ENCODE data around the gene RABGGTA. TPM values are rescaled to one million over a fixed set of nuclear protein-coding genes. Genes with fewer than 3 reads are reported as not detected.

The RABGGTA gene
- total and polyA plus RNA-seq, 2 experiments from 2014 or later: 17.6 to 20.7 TPM

DNA sequence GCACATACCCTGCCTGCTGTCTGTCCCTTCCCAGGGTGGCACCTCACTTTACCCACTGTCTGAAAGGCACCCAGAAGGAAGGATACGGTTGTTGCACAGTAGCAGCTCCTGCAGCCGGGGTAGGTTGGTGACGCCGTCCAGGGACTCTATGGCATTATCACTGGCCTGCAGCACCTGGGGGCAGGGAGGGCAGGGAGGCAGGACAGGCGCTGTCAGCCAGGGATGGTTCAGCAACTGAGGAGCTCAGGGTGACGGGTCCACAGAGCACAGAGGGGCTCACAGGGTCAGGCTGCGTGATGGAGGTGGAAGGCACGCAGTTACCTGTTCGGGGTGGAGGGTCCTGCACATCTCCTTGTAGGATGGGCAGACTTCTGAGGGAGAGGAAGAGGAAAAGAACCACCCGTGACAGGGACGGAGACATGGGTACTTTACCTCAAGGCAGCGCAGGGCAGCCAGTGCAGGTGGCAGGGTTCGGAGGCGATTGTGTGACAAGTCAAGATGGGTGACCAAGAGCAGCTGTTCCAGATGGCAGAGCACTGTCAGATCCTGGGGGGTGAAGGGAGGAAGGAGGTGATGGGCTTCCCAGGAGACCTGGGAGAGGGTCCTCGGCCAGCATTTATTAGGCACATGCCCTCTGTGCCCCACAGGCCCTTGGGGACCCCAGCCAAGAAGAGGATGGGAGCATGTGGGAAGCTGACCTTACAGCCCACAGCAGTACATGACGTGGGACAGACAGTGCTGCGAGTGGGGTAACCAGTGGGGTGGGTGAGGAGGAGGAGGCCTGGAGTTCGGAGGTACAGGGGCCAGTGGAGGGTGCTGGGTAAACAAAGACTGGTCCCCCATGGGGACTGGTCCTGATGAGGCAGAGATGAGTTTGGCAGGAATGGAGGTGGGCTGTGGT, 4.8 kb downstream of the RABGGTA start:
- H3K27me3 ChIP-seq (ENCODE audit: insufficient read depth): no peaks in the 10 kb centered on the region
- Mint-ChIP-seq H3K36me3 (ENCODE audit: low read depth) (peaks cover 6% of the 10 kb centered on the region; the same call in 2 of the 3 replicates), H3K9me3 (no peaks in the 10 kb centered on the region; the same call in 2 of the 3 replicates), H3K4me3 (no peak overlapping the region), H3K27ac (no peak overlapping the region), H3K4me1 (peaks cover 4% of the 10 kb centered on the region; the same call in 2 of the 3 replicates), H3K27me3 (ENCODE audit: insufficient read depth, low read depth, poor library complexity) (peaks cover 7% of the 10 kb centered on the region)
- no peak overlapping the region for H2AFZ ChIP-seq
- ATAC-seq (no peak), DNase-seq (ENCODE audit: low spot score) (no peak)
- no peak overlapping the region for H3K4me3 ChIP-seq
- peaks cover 6% of the 10 kb centered on the region; the same call in 1 of the 2 replicates for H3K4me1 ChIP-seq (ENCODE audit: insufficient read depth)
- no peak for TF ChIP-seq NANOG (IDR thresholded peaks at IDR 0.05; ENCODE audit: borderline replicate concordance)
- TF ChIP-seq, protein P1, sequence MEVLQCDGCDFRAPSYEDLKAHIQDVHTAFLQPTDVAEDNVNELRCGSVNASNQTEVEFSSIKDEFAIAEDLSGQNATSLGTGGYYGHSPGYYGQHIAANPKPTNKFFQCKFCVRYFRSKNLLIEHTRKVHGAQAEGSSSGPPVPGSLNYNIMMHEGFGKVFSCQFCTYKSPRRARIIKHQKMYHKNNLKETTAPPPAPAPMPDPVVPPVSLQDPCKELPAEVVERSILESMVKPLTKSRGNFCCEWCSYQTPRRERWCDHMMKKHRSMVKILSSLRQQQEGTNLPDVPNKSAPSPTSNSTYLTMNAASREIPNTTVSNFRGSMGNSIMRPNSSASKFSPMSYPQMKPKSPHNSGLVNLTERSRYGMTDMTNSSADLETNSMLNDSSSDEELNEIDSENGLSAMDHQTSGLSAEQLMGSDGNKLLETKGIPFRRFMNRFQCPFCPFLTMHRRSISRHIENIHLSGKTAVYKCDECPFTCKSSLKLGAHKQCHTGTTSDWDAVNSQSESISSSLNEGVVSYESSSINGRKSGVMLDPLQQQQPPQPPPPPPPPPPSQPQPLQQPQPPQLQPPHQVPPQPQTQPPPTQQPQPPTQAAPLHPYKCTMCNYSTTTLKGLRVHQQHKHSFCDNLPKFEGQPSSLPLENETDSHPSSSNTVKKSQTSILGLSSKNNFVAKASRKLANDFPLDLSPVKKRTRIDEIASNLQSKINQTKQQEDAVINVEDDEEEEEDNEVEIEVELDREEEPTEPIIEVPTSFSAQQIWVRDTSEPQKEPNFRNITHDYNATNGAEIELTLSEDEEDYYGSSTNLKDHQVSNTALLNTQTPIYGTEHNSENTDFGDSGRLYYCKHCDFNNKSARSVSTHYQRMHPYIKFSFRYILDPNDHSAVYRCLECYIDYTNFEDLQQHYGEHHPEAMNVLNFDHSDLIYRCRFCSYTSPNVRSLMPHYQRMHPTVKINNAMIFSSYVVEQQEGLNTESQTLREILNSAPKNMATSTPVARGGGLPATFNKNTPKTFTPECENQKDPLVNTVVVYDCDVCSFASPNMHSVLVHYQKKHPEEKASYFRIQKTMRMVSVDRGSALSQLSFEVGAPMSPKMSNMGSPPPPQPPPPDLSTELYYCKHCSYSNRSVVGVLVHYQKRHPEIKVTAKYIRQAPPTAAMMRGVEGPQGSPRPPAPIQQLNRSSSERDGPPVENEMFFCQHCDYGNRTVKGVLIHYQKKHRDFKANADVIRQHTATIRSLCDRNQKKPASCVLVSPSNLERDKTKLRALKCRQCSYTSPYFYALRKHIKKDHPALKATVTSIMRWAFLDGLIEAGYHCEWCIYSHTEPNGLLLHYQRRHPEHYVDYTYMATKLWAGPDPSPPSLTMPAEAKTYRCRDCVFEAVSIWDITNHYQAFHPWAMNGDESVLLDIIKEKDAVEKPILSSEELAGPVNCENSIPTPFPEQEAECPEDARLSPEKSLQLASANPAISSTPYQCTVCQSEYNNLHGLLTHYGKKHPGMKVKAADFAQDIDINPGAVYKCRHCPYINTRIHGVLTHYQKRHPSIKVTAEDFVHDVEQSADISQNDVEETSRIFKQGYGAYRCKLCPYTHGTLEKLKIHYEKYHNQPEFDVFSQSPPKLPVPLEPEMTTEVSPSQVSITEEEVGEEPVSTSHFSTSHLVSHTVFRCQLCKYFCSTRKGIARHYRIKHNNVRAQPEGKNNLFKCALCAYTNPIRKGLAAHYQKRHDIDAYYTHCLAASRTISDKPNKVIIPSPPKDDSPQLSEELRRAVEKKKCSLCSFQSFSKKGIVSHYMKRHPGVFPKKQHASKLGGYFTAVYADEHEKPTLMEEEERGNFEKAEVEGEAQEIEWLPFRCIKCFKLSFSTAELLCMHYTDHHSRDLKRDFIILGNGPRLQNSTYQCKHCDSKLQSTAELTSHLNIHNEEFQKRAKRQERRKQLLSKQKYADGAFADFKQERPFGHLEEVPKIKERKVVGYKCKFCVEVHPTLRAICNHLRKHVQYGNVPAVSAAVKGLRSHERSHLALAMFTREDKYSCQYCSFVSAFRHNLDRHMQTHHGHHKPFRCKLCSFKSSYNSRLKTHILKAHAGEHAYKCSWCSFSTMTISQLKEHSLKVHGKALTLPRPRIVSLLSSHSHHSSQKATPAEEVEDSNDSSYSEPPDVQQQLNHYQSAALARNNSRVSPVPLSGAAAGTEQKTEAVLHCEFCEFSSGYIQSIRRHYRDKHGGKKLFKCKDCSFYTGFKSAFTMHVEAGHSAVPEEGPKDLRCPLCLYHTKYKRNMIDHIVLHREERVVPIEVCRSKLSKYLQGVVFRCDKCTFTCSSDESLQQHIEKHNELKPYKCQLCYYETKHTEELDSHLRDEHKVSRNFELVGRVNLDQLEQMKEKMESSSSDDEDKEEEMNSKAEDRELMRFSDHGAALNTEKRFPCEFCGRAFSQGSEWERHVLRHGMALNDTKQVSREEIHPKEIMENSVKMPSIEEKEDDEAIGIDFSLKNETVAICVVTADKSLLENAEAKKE (CRISPR knock-in tag; IDR thresholded peaks at IDR 0.05): no peak
- TF ChIP-seq, protein P2, sequence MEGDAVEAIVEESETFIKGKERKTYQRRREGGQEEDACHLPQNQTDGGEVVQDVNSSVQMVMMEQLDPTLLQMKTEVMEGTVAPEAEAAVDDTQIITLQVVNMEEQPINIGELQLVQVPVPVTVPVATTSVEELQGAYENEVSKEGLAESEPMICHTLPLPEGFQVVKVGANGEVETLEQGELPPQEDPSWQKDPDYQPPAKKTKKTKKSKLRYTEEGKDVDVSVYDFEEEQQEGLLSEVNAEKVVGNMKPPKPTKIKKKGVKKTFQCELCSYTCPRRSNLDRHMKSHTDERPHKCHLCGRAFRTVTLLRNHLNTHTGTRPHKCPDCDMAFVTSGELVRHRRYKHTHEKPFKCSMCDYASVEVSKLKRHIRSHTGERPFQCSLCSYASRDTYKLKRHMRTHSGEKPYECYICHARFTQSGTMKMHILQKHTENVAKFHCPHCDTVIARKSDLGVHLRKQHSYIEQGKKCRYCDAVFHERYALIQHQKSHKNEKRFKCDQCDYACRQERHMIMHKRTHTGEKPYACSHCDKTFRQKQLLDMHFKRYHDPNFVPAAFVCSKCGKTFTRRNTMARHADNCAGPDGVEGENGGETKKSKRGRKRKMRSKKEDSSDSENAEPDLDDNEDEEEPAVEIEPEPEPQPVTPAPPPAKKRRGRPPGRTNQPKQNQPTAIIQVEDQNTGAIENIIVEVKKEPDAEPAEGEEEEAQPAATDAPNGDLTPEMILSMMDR (conservative IDR thresholded peaks at IDR 0.05; ENCODE audit: low read depth in 2 of 2): no peak
- TF ChIP-seq ZNF114 (CRISPR knock-in tag; IDR thresholded peaks at IDR 0.05): no peak
- TF ChIP-seq EZH2 (IDR thresholded peaks at IDR 0.05; ENCODE audit: low read depth, unreplicated experiment): no peak
- TF ChIP-seq ZNF331 (CRISPR knock-in tag; IDR thresholded peaks at IDR 0.05; ENCODE audit: low read depth): no peak
- TF ChIP-seq, protein P3, sequence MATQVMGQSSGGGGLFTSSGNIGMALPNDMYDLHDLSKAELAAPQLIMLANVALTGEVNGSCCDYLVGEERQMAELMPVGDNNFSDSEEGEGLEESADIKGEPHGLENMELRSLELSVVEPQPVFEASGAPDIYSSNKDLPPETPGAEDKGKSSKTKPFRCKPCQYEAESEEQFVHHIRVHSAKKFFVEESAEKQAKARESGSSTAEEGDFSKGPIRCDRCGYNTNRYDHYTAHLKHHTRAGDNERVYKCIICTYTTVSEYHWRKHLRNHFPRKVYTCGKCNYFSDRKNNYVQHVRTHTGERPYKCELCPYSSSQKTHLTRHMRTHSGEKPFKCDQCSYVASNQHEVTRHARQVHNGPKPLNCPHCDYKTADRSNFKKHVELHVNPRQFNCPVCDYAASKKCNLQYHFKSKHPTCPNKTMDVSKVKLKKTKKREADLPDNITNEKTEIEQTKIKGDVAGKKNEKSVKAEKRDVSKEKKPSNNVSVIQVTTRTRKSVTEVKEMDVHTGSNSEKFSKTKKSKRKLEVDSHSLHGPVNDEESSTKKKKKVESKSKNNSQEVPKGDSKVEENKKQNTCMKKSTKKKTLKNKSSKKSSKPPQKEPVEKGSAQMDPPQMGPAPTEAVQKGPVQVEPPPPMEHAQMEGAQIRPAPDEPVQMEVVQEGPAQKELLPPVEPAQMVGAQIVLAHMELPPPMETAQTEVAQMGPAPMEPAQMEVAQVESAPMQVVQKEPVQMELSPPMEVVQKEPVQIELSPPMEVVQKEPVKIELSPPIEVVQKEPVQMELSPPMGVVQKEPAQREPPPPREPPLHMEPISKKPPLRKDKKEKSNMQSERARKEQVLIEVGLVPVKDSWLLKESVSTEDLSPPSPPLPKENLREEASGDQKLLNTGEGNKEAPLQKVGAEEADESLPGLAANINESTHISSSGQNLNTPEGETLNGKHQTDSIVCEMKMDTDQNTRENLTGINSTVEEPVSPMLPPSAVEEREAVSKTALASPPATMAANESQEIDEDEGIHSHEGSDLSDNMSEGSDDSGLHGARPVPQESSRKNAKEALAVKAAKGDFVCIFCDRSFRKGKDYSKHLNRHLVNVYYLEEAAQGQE (IDR thresholded peaks at IDR 0.05; ENCODE audit: unreplicated experiment): no peak
- 0 out of 2 replicates have a peak, but pooled peaks cover 6% of the 10 kb centered on the region for H3F3A ChIP-seq (replicated peaks; ENCODE audit: low read depth)
- no peaks in the 10 kb centered on the region for H3K9me2 ChIP-seq (ENCODE audit: insufficient read depth)
- H3K27ac ChIP-seq (ENCODE audit: low read depth): no peak overlapping the region
- no peak overlapping the region for H3K4me2 ChIP-seq
- no peaks in the 10 kb centered on the region for H4K20me1 ChIP-seq (replicated peaks; ENCODE audit: insufficient read depth)
- H3K79me2 ChIP-seq (replicated peaks; ENCODE audit: insufficient read depth): no peaks in the 10 kb centered on the region
- H3K36me3 ChIP-seq (ENCODE audit: insufficient read depth): no peaks in the 10 kb centered on the region

Data from GM23338 (cell line).